NCI-H774 (cell line): Measurements from ENCODE around the gene MMP23B.
"Not testable (repeated sequence)": the region's sequence is repeated elsewhere in the genome, so short reads cannot be mapped to it uniquely, and the experiment has no call there.

Source experiments
- DNase-seq: peaks from one replicate; lab custom pipeline; 2025; lab: John Stamatoyannopoulos, UW

MMP23B gene

DNA sequence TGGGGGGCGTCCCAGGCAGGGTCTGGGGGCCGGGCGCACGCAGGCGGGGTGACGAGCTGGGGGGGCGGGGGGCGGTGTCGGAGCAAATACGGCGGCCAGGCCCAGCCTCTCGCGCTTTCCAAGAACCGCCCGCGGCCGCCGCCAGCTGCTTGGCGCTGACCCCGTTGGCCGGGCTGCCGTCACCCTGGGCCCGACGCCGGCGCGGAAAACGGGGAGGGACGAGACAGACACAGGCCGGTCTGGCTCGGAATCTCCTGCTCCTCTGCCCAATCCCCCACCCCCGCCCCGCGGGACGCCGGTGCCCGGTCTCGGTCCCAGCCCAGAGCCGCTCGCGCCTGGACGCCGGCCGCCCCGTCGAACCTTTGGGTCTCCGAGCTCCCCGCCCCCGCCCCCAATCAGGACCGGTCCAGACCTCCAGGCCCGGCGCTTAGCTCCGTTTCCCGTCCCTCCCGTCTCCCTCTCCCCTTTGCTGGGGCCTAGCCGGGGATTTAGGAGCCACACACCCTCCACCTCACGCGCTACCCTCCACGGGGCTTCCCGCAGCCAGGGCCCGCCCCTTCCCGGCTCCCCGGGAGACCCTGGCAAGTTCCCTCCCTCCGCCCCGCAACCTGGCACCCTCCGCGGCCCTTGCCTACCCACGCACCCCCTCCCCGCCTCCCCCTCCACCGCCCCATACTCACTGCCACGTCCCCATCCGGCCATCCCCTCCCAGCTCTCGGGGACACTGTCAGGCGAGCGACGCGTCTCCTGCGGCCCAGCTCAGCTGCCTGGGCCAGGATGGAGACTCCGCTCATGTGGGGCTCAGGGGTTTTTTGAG lies 800 bp upstream of the MMP23B start:
- no peak for DNase-seq

DNA sequence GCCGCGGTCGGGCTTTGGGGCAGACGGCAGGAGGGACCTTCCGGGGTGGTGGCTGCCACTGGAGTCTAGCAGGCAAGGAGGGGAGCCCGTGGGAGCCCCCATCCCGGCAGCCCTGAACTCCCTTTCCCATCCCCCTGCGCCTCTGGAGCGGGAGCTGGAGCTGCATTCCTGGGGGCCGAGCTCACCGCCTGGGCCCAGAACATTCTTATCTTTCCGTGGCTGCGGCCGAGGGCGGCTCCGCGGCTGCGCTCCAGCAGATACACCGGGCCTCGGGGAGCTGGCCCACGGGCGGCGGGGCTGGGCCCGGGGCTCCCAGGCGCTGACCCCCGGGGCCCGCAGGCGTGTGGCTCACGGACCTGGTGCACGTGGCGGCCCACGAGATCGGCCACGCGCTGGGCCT lies 1.4 kb downstream of the MMP23B start:
- DNase-seq: not testable (repeated sequence)

DNA sequence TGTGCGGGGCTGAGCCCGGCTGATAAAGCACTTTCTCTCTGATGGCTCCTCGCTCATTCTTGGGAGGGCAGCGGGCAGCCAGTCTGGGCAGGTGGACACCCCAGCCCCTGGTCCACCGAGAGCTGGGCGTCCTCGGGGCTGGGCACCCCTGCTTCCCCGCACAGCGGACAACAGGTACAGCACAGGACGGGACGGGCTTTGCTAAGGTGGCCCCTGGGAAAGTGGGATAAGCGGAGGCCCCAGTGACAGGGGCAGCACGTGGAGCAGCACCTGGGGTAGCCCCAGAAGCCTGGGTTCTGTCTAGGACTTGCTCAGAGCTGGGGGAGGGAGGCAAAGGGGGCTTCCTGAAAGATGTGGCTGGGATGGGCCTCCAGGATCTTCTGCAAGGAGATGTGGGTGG lies 2.6 kb downstream of the MMP23B start:
- not testable (repeated sequence) for DNase-seq

GRCh38 chr1:1636621-1637478 lies 4.9 kb downstream of the MMP23B start:
- DNase-seq: not testable (repeated sequence)

- not testable (repeated sequence) for DNase-seq
Observed at GRCh38 chr1:1637479-1637875, 5.5 kb downstream of the MMP23B start.

GRCh38 chr1:1638528-1638927 lies 6.6 kb downstream of the MMP23B start:
- not testable (repeated sequence) for DNase-seq

GRCh38 chr1:1639368-1639767 lies 7.4 kb downstream of the MMP23B start:
- DNase-seq: not testable (repeated sequence)

GRCh38 chr1:1640081-1640480 lies 8.1 kb downstream of the MMP23B start:
- not testable (repeated sequence) for DNase-seq

- DNase-seq: not testable (repeated sequence)
Observed at GRCh38 chr1:1640711-1641461, 8.9 kb downstream of the MMP23B start.

DNA sequence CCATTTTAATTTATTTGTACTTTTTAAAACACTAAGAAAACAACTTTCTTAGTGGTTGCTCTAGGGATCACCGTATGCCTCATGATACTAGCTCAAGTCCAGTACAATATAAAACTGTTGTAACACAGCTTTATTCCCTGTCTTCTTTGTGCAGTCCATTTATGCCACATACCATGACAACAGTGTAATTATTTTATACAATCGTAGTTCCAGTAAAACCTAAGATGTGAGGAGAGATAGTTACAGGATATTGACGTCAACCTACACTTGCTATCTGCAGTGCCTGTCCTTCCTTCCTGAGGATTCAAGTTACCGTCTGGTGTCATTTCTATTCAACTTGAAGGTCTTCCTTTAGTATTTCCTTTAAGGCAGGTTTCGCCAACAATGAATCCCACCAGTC lies 14.4 kb downstream of the MMP23B start:
- DNase-seq: not testable (repeated sequence)

DNA sequence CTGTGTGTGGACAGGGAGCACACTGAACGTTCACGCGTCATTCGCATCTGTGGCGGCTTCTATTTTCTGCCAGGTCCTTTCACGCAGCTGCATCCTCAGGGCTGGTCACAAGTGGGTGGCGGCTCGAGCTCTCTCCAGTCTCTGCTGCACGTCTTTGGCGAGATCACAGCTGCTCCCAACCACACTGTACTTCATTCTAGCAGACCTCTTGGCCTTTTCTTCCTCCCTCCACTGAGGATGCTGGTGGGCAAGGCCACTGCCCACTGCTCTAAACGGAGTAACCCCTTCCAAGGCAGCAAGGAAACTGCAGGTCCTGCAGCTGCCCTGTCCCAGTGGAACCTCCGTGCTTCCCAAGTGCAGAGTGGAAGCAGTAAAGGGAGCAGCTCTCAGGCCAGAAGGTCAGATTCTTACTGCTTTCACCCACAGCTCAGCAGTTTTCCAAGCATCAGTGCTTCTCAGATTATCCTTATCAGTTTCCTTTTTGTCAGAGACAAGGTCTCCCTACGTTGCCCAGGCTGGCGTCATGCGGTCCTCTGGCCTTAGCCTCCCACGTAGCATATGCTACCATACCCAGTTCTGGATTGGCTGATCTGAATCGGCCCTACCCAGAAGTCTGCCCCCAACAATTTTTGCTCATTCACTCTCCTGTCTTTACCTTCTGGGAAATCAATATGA lies 15.7 kb downstream of the MMP23B start:
- DNase-seq: not testable (repeated sequence)

- DNase-seq: not testable (repeated sequence)
Observed at GRCh38 chr1:1648265-1648664, 16.3 kb downstream of the MMP23B start.

GRCh38 chr1:1658583-1659549 lies 26.9 kb downstream of the MMP23B start, which contains the start of gene CDK11B:
TSS of gene CDK11B (minus strand) at chr1:1659004. CDS start at chr1:1657485, 1,519 bp downstream.
- DNase-seq: peak; percentile 71

DNA sequence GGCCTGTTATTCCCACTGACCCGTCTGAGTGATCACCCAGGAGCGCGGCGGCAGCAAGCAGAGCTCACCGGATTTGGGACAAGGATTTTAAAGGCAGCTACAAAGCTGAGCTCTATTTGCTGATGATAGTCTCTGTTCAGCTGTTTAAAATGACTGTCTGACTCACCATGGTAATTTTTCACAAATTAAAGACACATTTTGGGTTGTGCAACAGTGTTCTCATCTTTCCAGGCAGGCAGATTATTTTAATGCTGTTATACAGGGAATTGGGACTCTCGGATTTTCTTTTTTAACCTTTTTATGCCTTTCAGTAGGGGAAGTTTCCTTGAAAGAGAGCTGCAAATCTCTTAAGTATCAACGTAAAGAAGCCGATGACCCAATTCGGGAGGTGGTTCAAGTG lies 30.4 kb downstream of the MMP23B start:
- DNase-seq: not testable (repeated sequence)

DNA sequence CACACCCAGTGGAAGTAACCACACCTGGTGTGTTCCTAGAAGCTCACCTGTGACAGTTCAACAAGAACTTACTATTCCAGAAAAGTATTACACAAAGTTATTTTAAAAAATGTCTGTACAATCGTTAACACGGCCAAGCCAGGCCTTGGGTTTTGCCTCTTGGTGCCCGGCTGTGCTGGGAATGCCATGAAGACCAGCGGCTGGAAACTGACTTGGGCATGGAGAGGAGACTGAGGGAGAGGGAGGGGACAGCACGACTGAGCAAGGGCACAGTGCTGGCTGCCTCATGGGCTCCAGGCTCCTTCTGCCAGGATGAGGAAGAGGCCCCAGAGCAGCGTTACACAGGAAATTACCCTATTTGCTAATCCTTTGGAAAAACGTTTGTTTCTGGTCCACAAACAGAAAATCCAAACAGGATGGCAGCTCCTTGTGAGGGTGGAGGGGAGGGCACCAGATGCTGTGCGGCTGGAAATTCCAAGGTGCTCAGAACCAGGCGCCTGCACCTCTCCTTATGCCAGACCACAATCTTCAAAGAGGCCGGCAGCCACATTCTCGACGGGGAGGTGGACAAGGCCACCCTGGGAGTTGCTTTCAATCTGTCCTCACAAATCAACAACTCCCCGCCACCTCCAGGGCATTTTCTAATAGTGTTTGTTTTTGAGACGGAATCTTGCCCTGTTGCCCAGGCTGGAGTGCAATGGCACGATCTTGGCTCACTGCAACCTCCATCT lies 31.0 kb downstream of the MMP23B start:
- not testable (repeated sequence) for DNase-seq

DNA sequence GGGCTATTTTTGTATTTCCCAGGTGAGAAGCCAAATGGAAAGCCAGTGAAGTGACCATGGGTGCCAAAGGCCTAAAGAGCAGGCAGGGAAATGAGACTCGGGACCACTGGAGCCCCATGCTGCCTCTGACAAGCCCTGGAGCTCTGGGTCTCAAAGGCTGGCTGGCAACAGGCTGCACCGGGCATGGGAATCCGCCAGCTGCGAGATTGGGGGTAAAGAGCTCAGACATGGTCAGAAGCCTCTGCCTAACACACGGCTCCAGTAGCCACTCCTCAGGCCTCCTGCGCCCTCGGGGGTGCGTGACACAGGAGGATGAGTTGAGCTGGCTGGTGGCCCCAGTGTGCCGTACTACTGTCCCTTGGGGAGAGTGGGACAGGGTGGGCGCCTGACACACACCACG lies 32.3 kb downstream of the MMP23B start:
- not testable (repeated sequence) for DNase-seq

DNA sequence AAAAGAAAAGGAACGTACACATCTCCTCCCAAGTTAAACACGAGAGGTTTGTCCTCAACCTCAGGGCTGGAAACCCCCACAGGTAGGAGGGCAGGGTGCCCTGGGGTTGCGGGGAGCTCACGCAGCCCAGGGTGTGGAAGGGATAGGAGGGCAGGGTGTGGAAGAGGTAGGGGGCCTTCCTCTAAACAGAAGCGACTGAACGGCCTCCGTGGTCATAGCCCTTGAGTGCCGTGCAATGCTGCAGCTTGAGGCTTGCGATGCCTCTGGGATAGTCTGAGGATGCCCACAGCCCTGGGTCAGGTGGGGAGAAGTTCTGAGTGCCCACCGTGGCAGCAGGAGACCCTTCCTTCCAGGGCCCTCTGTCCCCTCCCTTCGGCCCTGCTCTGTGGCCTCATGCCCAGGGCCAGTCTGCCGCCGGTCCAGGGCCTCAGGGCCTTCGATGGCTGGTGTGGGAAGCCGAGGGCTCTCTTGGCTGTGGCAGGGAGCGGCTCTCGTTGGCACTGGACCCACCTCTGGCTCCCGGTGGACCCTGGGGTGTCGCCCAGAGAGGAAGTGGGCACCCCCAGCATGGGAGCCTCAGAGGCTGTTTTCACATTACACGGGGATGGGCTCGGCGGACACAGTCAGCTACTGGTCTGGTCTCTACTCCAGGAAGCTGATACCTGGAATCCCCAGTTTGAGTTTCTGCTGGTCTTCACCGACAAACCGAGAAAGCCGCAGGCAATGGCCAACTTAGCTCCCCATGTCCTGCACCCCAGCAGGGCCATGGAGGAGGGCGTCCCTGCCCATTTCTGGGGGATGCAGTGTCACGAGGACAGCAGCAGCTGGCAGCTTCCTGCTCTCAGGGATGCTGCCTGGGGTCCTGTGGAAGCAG lies 33.2 kb downstream of the MMP23B start:
- no peak for DNase-seq

DNA sequence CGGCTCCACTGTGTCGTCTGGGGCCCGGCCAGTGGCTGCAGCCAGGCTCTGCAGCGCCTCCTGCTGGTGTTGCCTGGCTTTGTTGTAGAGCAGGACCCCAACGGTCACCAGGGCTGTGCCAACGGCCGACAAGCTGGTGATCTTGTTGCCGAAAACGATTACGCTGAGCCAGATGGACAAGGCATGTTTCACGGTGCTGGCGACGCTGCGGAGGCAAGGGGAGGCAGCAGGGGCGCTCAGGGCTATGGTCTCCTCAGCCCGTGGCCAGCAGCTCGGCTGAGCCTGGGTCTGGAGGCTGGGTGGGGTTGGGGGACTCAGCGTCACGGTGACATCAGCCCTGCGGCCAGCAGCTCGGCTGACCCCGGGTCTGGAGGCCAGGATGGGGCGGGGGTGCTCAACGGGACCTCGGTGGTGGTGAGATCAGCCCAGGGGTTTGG lies 33.9 kb downstream of the MMP23B start:
- DNase-seq: no peak

DNA sequence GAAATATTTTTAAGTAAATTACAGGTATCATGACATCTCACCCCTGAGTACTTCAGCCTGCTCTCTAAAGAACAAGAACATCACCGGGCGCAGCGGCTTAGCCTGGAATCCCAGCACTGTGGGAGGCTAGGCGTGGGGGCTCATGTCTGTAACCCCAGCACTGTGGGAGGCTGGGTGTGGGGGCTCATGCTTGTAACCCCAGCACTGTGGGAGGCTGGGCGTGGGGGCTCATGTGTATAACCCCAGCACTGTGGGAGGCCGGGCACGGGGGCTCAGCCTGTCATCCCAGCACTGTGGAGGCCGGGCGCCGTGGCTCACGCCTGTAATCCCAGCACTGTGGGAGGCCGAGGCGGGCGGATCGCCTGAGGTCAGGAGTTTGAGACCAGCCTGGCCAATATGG lies 34.6 kb downstream of the MMP23B start:
- DNase-seq: no peak
